GM12891 (cell line): Measurements from ENCODE around the gene SEH1L.

ENCODE experiments used
- PAX5 ChIP-seq: IDR thresholded peaks from 2 replicates; pipeline ENCODE4 v1.6.1; 2011; ENCODE audit warnings: low read length, moderate library complexity, mild to moderate bottlenecking; ENCODE audit not compliant: insufficient read depth, severe bottlenecking
- POLR2A ChIP-seq: IDR thresholded peaks from 2 replicates; pipeline ENCODE4 v1.6.1; 2011; ENCODE audit warnings: low read depth, low read length, control low read depth
- POLR2AphosphoS5 ChIP-seq: IDR thresholded peaks from 2 replicates; pipeline ENCODE4 v1.6.1; 2011; ENCODE audit warnings: low read depth, low read length, control low read depth
- SPI1 ChIP-seq: IDR thresholded peaks from 2 replicates; pipeline ENCODE4 v1.6.1; 2011; ENCODE audit warnings: low read depth, low read length, control low read depth
- TAF1 ChIP-seq: IDR thresholded peaks from 2 replicates; pipeline ENCODE4 v1.6.1; 2011; ENCODE audit warnings: low read depth, low read length, control low read depth

DNA sequence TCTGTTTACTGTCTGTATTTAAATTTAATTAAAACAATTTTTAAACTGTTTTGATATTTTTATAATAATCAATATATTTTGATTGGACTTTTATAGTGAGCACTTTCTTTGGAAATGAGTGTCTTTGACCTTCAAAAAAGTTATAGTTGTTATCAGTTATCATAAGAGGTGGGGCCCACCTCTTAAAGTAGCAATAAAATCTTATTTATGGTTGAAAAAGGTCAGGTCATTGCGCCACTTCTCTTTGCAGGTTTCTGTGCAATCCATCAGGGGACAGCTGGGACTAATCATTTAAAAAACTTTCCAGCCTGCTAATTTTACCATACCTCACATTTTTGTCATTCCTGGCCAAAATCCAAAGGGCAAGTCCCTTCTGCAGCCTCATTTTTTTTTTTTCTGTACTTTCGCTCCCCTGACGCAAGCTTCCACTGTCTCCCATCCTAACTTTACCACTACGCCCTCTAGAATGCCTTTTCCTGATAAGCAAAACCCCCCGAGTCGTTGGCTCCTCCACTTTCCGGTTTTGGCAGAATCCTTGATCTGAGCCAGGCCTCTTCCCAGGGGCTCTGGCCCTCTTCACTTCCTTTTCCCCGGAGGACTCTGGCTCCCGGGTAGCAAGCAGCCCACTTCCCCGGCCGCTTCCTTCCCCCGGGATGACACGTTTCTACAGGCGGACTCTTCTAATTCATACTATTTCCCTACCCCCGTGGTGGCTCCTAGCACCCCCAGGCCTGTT lies 1.1 kb upstream of the SEH1L start:
- TF ChIP-seq TAF1 (no peak), POLR2A (no peak), POLR2AphosphoS5 (no peak), SPI1 (no peak), PAX5 (no peak)
